Germinal center (tissue), 1 donor: Measurements from ENCODE around the gene NPL.

ENCODE experiments used
- DNase-seq: peaks from one replicate; pipeline ENCODE4 v3.0.0; 2012; ENCODE audit warnings: mixed read lengths, low spot score

NPL gene

GRCh38 chr1:182869241-182869666 lies 79.7 kb downstream of the NPL start:
- DNase-seq, result no peak

- no peak for DNase-seq
Measured at GRCh38 chr1:182872881-182873280, 83.3 kb downstream of the NPL start.

GRCh38 chr1:182875889-182876288 lies 86.3 kb downstream of the NPL start:
- DNase-seq, result no peak

GRCh38 chr1:182877331-182877730 lies 87.8 kb downstream of the NPL start:
- DNase-seq, result no peak

- no peak for DNase-seq
Measured at GRCh38 chr1:182877842-182878241, 88.3 kb downstream of the NPL start.
